Muscle of leg (tissue), 11 donors: ENCODE results near the gene SNX12. TPM values are rescaled to one million over a fixed set of nuclear protein-coding genes. Genes with fewer than 3 reads are reported as not detected.

Experiments
- DNase-seq: peaks from one replicate; pipeline ENCODE4 v3.0.0; 2013
- H3K27ac ChIP-seq: one replicate; pipeline ENCODE4 v1.5.1; 2013; ENCODE audit warnings: mild to moderate bottlenecking, low read length, control low read depth
- H3K27me3 ChIP-seq: one replicate; pipeline ENCODE4 v1.6.1; 2013; ENCODE audit warnings: low read length; ENCODE audit not compliant: control insufficient read depth, insufficient read depth
- H3K36me3 ChIP-seq: one replicate; pipeline ENCODE4 v1.6.1; 2013; ENCODE audit warnings: low read length; ENCODE audit not compliant: control insufficient read depth, insufficient read depth
- H3K4me1 ChIP-seq: one replicate; pipeline ENCODE4 v1.6.1; 2013; ENCODE audit warnings: low read length; ENCODE audit not compliant: control insufficient read depth, insufficient read depth
- H3K4me3 ChIP-seq: one replicate; pipeline ENCODE4 v1.5.1; 2013; ENCODE audit warnings: low read length, control low read depth
- H3K9me3 ChIP-seq: replicated peaks from 2 replicates; pipeline ENCODE4 v1.6.1; 2013; ENCODE audit warnings: low read depth, low read length; ENCODE audit not compliant: control insufficient read depth
- WGBS: methylation state at CpG from one replicate; pipeline ENCODE4 v1.1.5; 2013; ENCODE audit warnings: missing lambda C conversion rate; ENCODE audit not compliant: insufficient coverage; 5-methylcytosine and 5-hydroxymethylcytosine counted together
- polyA plus RNA-seq, 8 donors: library from polyadenylated mRNA; unstranded; fragments of 120-200 nt; gene quantifications; one replicate each; pipeline versions ENCODE4 v1.2.1 to v1.2.3, GENCODE V29; 2013; ENCODE audit warnings: inconsistent platforms in 1 of 8, low replicate concordance in 1 of 8; ENCODE audit not compliant: insufficient read length in 8 of 8, insufficient read depth in 1 of 8
- total RNA-seq: library from RNA; stranded (reverse); fragments of 120-200 nt; gene quantifications from one replicate; pipeline ENCODE4 v1.2.4, GENCODE V29; 2013

Gene SNX12
- total and polyA plus RNA-seq, 9 donors = 43.3 to 60.8 (median 51.7) TPM

DNA sequence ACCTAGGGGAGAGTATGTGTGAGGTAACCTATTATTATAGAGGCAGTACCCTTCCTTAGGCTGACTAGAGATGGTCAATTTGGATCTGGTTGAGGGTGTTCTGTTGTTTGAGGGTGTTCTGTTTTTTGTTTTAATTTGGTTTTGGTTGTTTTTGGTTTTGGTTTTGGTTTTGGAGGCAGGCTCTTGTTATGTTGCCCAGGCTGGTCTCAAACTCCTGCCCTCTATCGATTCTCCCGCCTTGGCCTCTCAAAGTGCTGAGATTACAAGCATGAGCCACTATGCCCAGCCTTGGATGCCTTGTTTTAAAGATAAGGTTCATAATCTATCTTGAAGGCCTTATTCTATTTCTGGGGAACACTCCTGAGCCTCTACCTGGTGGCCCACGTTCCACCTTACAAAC, 37.5 kb upstream of the SNX12 start:
- H3K36me3 ChIP-seq = no peaks in the 10 kb centered on the region
- peaks cover 2% of the 10 kb centered on the region for H3K27me3 ChIP-seq
- H3K4me3 ChIP-seq = no peak overlapping the region
- DNase-seq = no peak
- 78% methylated on average over 3 of the region's 3 CpGs for WGBS
- peaks cover 54% of the 10 kb centered on the region for H3K4me1 ChIP-seq
- H3K9me3 ChIP-seq = no peaks in the 10 kb centered on the region
- H3K27ac ChIP-seq = no peak overlapping the region

DNA sequence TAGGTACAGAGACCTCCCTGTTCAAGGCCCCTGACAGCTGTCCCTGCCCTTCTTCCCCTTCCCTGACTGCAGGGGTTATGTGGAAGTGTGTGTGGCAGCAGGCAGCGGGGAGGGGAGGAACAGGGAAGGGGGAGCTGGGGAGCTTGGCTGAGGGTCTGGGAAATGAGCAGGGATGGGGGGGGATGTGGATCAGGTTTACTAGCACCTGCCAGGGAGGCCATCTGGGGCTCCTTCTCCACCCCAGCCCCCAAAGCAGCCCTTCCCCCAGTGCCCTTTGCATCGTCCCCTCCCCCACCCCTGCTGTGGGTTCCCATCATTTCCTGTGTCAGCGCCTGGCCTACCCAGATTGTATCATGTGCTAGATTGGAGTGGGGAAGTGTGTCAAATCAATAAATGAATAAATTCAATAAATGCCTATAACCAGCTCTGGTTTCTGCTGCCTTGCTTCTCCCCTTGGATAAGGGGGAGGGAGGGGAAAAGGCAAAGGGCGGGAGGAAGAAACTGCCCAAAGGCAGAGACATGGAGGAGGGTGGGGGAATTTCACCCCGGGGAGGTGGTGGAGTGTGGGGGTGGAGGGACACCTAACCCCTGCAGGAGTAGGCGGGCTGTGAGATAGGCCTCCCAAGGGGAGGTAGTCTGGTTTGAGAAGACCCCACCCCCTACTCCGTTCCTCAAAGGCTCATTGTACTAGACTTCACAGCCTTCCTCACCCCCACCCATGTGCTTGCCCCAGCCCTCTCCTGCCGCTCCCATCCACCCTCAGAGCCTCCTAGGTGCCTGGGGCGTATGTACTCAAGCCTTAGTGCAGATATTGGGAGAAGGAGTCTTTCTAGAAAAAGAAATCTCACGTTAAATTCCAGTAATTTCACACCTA, 35.2 kb upstream of the SNX12 start:
- Histone ChIP-seq H3K4me3 (no peak overlapping the region), H3K27me3 (peaks cover 6% of the 10 kb centered on the region), H3K36me3 (no peaks in the 10 kb centered on the region), H3K9me3 (no peaks in the 10 kb centered on the region), H3K27ac (peak overlapping the region; percentile 89), H3K4me1 (peaks cover 59% of the 10 kb centered on the region)
- peak; percentile 78 for DNase-seq
- no CpG with 5 or more reads among the region's 10 CpGs for WGBS

DNA sequence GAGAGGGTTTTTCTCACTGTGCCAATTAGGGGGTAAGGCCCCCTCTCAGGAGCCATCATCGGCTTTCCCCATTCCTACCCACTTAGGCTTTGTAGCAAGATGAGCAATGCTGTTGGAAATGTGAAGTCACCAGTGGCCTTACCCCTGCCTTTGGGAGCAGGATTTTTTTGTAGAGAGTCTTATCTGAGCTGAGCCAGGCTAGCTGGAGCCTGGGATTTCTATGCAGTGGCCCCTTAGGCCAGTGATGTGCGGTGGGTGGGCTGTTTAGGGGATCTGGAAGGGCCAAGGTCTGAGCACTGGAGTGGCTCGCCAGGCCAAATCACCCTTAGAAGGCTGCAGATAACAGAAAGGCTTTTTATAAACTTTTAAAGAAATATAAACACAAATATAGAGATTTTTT, 34.2 kb upstream of the SNX12 start:
- H3K36me3 ChIP-seq = no peaks in the 10 kb centered on the region
- no peaks in the 10 kb centered on the region for H3K9me3 ChIP-seq
- H3K27me3 ChIP-seq = peaks cover 11% of the 10 kb centered on the region
- H3K4me1 ChIP-seq = peaks cover 50% of the 10 kb centered on the region
- H3K27ac ChIP-seq = peak overlapping the region; percentile 89
- 20% methylated on average over 1 of the region's 3 CpGs for WGBS
- DNase-seq = no peak
- no peak overlapping the region for H3K4me3 ChIP-seq

DNA sequence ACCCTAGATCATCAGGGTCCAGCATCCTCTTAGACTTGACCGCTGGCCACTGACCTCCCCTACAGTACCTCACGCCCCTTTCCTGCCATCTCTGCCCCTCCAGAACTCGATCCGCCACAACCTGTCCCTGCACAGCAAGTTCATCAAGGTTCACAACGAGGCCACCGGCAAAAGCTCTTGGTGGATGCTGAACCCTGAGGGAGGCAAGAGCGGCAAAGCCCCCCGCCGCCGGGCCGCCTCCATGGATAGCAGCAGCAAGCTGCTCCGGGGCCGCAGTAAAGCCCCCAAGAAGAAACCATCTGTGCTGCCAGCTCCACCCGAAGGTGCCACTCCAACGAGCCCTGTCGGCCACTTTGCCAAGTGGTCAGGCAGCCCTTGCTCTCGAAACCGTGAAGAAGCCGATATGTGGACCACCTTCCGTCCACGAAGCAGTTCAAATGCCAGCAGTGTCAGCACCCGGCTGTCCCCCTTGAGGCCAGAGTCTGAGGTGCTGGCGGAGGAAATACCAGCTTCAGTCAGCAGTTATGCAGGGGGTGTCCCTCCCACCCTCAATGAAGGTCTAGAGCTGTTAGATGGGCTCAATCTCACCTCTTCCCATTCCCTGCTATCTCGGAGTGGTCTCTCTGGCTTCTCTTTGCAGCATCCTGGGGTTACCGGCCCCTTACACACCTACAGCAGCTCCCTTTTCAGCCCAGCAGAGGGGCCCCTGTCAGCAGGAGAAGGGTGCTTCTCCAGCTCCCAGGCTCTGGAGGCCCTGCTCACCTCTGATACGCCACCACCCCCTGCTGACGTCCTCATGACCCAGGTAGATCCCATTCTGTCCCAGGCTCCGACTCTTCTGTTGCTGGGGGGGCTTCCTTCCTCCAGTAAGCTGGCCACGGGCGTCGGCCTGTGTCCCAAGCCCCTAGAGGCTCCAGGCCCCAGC, 32.7 kb upstream of the SNX12 start:
- no peaks in the 10 kb centered on the region for H3K9me3 ChIP-seq
- peaks cover 55% of the 10 kb centered on the region for H3K4me1 ChIP-seq
- WGBS = 60% methylated on average over 28 of the region's 31 CpGs
- no peak overlapping the region for H3K4me3 ChIP-seq
- peaks cover 20% of the 10 kb centered on the region for H3K27me3 ChIP-seq
- DNase-seq = no peak
- H3K27ac ChIP-seq = no peak overlapping the region
- no peaks in the 10 kb centered on the region for H3K36me3 ChIP-seq

DNA sequence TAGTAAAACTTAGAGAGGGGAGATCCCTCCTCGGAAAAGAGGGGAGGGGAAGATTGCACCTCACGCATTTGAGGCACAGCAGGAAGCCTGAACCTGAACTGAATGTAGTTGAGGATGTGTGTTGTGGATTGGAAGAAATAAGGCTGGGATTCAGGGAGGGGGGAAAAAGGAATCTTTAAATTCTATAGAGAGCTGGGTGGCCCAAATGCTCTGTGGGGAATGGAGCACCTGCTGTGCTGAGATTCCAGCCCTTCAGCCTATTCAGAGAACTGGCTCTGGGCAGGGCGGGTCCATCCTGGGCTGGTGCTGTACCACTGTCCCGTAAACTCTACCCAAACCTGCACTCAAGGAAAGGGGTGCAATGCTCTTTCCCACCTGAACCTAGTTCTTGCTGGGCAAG, 31.6 kb upstream of the SNX12 start:
- 56% methylated on average over 4 of the region's 4 CpGs for WGBS
- H3K27me3 ChIP-seq = peaks cover 24% of the 10 kb centered on the region
- H3K4me3 ChIP-seq = no peak overlapping the region
- no peak for DNase-seq
- no peaks in the 10 kb centered on the region for H3K9me3 ChIP-seq
- peaks cover 56% of the 10 kb centered on the region for H3K4me1 ChIP-seq
- H3K27ac ChIP-seq = no peak overlapping the region
- H3K36me3 ChIP-seq = no peaks in the 10 kb centered on the region

DNA sequence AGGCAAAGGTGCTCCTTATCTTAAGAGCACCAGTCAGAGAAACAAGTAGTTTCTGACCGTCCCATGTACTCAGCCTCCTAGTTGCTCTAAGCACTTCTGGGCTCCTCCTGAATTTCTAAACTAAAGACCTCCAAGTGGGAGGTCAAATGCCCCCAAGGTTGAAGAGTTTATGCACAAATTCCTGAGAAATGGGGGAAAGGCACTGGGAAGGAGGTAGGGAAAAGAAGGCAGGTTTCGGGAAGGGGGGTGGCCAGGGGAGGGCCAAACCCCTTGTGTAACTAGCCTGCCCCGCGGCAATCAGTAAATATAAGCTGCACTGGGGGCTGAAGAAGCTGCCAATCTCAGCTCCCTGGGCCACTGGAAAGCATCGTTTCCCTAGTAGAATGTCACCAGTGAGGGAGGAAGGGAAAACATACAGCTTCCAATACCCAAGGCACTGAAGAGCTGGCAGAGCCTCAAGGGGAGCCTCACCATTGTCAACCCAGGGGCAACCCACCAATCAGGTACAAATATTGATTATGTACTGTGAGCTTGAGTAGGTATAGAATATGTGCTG, 30.9 kb upstream of the SNX12 start:
- no peak overlapping the region for H3K4me3 ChIP-seq
- H3K27me3 ChIP-seq = peaks cover 24% of the 10 kb centered on the region
- no peaks in the 10 kb centered on the region for H3K36me3 ChIP-seq
- H3K4me1 ChIP-seq = peaks cover 50% of the 10 kb centered on the region
- no peak overlapping the region for H3K27ac ChIP-seq
- H3K9me3 ChIP-seq = no peaks in the 10 kb centered on the region
- 29% methylated on average over 2 of the region's 5 CpGs for WGBS
- DNase-seq = no peak

DNA sequence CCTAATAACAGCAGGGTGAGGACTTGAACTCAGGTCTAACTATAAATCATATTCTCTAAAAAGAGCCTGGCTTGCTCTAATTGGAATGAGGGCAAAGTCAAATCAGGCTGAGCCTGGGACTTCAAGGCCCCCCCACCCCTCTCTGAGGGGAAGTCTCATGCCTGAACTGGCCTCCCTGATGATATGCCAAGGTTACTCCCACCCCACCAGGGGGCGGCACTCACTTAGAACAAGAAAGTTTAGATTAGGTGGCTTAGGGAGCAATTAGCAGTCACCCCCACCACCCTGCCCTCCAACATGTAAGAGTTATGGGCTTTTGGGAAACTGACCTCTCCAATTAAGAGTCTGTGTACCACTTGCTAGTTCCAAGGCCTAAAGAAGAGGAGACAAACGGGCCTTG, 30.2 kb upstream of the SNX12 start:
- Histone ChIP-seq H3K4me3 (no peak overlapping the region), H3K27ac (no peak overlapping the region), H3K9me3 (no peaks in the 10 kb centered on the region), H3K36me3 (no peaks in the 10 kb centered on the region), H3K4me1 (peaks cover 42% of the 10 kb centered on the region), H3K27me3 (peaks cover 24% of the 10 kb centered on the region)
- peak; percentile 57 for DNase-seq
- WGBS = 10% methylated on average over 1 of the region's 2 CpGs

DNA sequence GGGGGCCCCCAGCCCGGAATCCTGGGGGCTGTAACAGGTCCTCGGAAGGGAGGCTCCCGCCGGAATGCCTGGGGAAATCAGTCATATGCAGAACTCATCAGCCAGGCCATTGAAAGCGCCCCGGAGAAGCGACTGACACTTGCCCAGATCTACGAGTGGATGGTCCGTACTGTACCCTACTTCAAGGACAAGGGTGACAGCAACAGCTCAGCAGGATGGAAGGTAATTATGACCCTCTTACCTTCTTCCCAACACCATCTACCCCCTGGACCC, 28.6 kb upstream of the SNX12 start:
- Histone ChIP-seq H3K4me1 (peaks cover 27% of the 10 kb centered on the region), H3K27me3 (peaks cover 24% of the 10 kb centered on the region), H3K27ac (peak overlapping the region; percentile 89), H3K36me3 (no peaks in the 10 kb centered on the region), H3K9me3 (no peaks in the 10 kb centered on the region), H3K4me3 (peak overlapping the region; percentile 62)
- WGBS = 19% methylated on average over 9 of the region's 9 CpGs
- DNase-seq = no peak

DNA sequence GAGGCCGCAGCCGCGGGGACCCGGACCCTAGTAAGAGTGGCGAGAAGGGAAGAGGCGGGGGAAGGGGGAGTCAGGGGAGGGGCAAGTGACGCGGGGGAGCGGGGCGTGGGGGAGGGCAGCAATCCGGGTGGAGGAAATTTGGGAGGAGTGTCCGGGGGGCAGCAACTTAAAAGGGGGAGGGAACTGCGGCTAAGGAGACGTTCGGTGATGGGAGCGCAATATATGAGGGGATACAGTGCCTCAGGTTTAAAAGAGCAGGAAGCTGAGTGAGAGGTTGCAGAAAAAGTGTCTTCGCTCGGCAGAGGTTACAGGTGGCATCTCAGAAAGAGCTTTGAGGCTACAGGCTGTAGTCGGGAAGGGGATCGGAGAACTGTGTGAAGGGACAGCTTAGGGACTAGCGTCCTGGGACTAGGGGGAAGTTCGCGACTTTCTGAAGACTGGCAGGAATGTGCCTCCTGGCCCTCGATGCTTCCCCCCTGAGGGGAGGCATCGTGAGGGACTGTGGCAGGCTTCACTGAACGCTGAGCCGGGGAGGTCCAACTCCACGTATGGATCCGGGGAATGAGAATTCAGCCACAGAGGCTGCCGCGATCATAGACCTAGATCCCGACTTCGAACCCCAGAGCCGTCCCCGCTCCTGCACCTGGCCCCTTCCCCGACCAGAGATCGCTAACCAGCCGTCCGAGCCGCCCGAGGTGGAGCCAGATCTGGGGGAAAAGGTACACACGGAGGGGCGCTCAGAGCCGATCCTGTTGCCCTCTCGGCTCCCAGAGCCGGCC, 28.0 kb upstream of the SNX12 start:
- H3K9me3 ChIP-seq = no peaks in the 10 kb centered on the region
- H3K4me1 ChIP-seq = peaks cover 22% of the 10 kb centered on the region
- peak overlapping the region; percentile 89 for H3K27ac ChIP-seq
- peaks cover 24% of the 10 kb centered on the region for H3K27me3 ChIP-seq
- DNase-seq = peak; percentile 81
- peak overlapping the region; percentile 62 for H3K4me3 ChIP-seq
- no peaks in the 10 kb centered on the region for H3K36me3 ChIP-seq
- WGBS = 23% methylated on average over 43 of the region's 46 CpGs
